Thyroid gland (tissue), 4 donors: ENCODE results near the gene LGALS8. TPM values are rescaled to one million over a fixed set of nuclear protein-coding genes. Genes with fewer than 3 reads are reported as not detected.

ENCODE experiments used
- DNase-seq, 2 donors: peaks; one replicate each; pipeline ENCODE4 v3.0.0-alpha.2; 2019
- H3K27ac ChIP-seq, 3 donors: fragments of 200-600 bp; sonication (generic); 1 replicate in 2 of 3; 2 replicates in 1 of 3; pipeline ENCODE4 v1.5.1; 2016 to 2019; ENCODE audit warnings: mild to moderate bottlenecking in 1 of 3, moderate library complexity in 1 of 3
- H3K27me3 ChIP-seq: fragments of 200-600 bp; sonication (generic); one replicate; pipeline ENCODE4 v1.5.1; 2019
- H3K36me3 ChIP-seq, 2 donors: fragments of 200-600 bp; sonication (generic); one replicate each; pipeline ENCODE4 v1.5.1; 2016 to 2019
- H3K4me1 ChIP-seq, 2 donors: fragments of 200-600 bp; sonication (generic); one replicate each; pipeline ENCODE4 v1.5.1; 2017 to 2019
- H3K4me3 ChIP-seq, 3 donors: fragments of 200-600 bp; sonication (generic); replicated peaks in 1 of 3; 1 replicate in 2 of 3; 2 replicates in 1 of 3; pipeline ENCODE4 v1.5.1; 2016; ENCODE audit warnings: mild to moderate bottlenecking in 1 of 3
- H3K9me3 ChIP-seq: fragments of 200-600 bp; sonication (generic); one replicate; pipeline ENCODE4 v1.5.1; 2017
- POLR2A ChIP-seq, 2 donors: fragments of 450-650 bp; IDR thresholded peaks; one replicate each; pipeline ENCODE4 v1.6.1; 2017; ENCODE audit warnings: antibody characterized with exemption in 2 of 2, mild to moderate bottlenecking in 2 of 2, moderate library complexity in 1 of 2
- WGBS, 2 donors: methylation state at CpG; one replicate each; pipeline ENCODE4 v1.1.5; 2017; 5-methylcytosine and 5-hydroxymethylcytosine counted together
- intact Hi-C: fragments of 100-400 bp; cut with DNase I; formaldehyde crosslinking; loops from one replicate; pipeline ENCODE4 v1.15.1; 2023
- total RNA-seq, 4 donors: library from RNA; depleted of rRNA; stranded (reverse); fragments of >200 nt; gene quantifications; one replicate each; pipeline ENCODE4 v1.2.3, GENCODE V29; 2016
- TF ChIP-seq, protein P1 (sequence below), 6 experiments: fragments of 200-600 bp in 3 of 6; fragments of 450-650 bp in 3 of 6; sonication (generic) in 3 of 6; IDR thresholded peaks; one replicate each; pipeline ENCODE4 v1.5.1; 2016 to 2019; ENCODE audit warnings: antibody characterized with exemption in 6 of 6, mild to moderate bottlenecking in 2 of 6, inconsistent platforms in 1 of 6, moderate library complexity in 1 of 6

LGALS8 gene
- total RNA-seq, 4 donors from 2014 or later = 61.8 to 94.2 (median 79.2) TPM

GRCh38 chr1:236543065-236543669 is 19.4 kb downstream of the LGALS8 start:
- H3K4me3 ChIP-seq = no peak overlapping the region
- no peaks in the 10 kb centered on the region for H3K27me3 ChIP-seq
- H3K27ac ChIP-seq = no peak overlapping the region
- H3K4me1 ChIP-seq = no peaks in the 10 kb centered on the region
- WGBS, 2 donors = 80 to 82% methylated on average over 13 to 16 of the region's 16 CpGs
- TF ChIP-seq, protein P1, sequence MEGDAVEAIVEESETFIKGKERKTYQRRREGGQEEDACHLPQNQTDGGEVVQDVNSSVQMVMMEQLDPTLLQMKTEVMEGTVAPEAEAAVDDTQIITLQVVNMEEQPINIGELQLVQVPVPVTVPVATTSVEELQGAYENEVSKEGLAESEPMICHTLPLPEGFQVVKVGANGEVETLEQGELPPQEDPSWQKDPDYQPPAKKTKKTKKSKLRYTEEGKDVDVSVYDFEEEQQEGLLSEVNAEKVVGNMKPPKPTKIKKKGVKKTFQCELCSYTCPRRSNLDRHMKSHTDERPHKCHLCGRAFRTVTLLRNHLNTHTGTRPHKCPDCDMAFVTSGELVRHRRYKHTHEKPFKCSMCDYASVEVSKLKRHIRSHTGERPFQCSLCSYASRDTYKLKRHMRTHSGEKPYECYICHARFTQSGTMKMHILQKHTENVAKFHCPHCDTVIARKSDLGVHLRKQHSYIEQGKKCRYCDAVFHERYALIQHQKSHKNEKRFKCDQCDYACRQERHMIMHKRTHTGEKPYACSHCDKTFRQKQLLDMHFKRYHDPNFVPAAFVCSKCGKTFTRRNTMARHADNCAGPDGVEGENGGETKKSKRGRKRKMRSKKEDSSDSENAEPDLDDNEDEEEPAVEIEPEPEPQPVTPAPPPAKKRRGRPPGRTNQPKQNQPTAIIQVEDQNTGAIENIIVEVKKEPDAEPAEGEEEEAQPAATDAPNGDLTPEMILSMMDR (IDR thresholded peaks at IDR 0.05) = no peak
- no peak for TF ChIP-seq POLR2A (IDR thresholded peaks at IDR 0.05)
- peaks cover 51 to 68% of the 10 kb centered on the region in 2 donors for H3K36me3 ChIP-seq
- intact Hi-C loops = loop anchor here (10.0 kb wide), 1 partner anchor 52 kb away; no protein-coding TSS in a partner anchor
- no peak for DNase-seq
- no peaks in the 10 kb centered on the region for H3K9me3 ChIP-seq

GRCh38 chr1:236545621-236546169 is 21.9 kb downstream of the LGALS8 start:
- TF ChIP-seq POLR2A (IDR thresholded peaks at IDR 0.05) = no peak
- 60 to 78% methylated on average over 3 of the region's 3 CpGs for WGBS, 2 donors
- intact Hi-C loops = loop anchor here (10.0 kb wide), 1 partner anchor 49 kb away; no protein-coding TSS in a partner anchor
- H3K9me3 ChIP-seq = no peaks in the 10 kb centered on the region
- DNase-seq = no peak
- H3K27ac ChIP-seq = no peak overlapping the region
- peaks cover 50 to 76% of the 10 kb centered on the region in 2 donors for H3K36me3 ChIP-seq
- no peak overlapping the region for H3K4me3 ChIP-seq
- no peaks in the 10 kb centered on the region for H3K27me3 ChIP-seq
- no peaks in the 10 kb centered on the region for H3K4me1 ChIP-seq

DNA sequence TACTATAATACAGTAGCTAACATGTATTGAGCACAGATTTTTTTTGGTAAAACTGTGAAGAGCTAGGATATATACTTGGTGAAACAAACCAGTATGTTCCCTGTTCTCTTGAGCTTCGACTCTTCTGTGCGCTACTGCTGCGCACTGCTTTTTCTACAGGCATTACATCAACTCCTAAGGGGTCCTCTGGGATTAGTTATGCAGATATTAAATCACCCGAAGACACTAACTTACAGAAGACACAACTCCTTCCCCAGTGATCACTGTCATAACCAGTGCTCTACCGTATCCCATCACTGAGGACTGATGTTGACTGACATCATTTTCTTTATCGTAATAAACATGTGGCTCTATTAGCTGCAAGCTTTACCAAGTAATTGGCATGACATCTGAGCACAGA is 24.7 kb downstream of the LGALS8 start:
- Histone ChIP-seq H3K9me3 (no peaks in the 10 kb centered on the region), H3K27ac (no peak overlapping the region), H3K27me3 (no peaks in the 10 kb centered on the region), H3K4me1 (no peaks in the 10 kb centered on the region), H3K36me3 (peaks cover 50 to 85% of the 10 kb centered on the region in 2 donors), H3K4me3 (no peak overlapping the region)
- no peak for DNase-seq
- intact Hi-C loops = loop anchor here (10.0 kb wide), 1 partner anchor 46 kb away; no protein-coding TSS in a partner anchor
- 94 to 95% methylated on average over 5 to 6 of the region's 6 CpGs for WGBS, 2 donors
- TF ChIP-seq, protein P1 (IDR thresholded peaks at IDR 0.05) = no peak
- no peak for TF ChIP-seq POLR2A (IDR thresholded peaks at IDR 0.05)

DNA sequence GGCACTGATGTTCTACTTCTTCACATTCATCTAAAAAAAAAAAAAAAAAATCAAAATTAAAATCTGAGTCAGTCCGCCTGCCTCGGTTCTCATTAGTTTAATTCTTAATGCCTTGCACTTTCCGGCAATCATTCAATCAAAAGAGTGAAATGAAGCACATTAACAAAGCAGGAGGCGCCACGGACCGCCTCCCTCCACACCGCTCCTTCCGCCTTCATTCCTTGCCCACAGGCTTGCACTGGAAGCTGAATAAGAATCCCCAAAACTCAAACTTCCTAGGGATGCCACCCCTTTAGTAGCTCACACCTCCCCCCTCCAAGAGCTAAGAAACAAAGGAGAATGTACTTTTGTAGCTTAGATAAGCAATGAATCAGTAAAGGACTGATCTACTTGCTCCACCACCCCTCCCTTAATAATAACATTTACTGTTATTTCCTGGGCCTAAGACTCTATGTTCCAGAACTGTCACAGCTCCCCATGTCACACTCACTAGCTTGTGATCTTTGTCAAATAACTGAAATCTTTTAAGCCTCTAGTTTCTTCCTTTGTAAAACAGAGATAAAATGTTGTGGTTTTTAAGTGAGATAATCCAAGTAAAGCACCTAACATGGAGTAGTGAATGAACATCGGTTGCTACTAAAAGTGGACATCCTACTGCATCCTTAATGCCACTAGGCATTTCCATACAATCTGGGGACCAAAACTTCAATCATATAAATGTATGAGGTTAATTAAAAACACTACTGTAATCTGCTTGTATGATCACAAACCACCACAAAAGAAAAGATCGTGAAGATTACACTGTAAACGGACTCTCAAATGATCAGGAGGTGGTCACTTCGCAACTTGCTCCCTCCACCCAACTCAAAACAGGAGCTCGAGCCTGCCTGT is 27.4 kb downstream of the LGALS8 start:
- TF ChIP-seq, protein P1 (IDR thresholded peaks at IDR 0.05) = no peak
- Histone ChIP-seq H3K27me3 (no peaks in the 10 kb centered on the region), H3K4me1 (no peaks in the 10 kb centered on the region), H3K9me3 (no peaks in the 10 kb centered on the region), H3K36me3 (peaks cover 75 to 94% of the 10 kb centered on the region in 2 donors), H3K27ac (no peak overlapping the region), H3K4me3 (no peak overlapping the region)
- DNase-seq = no peak
- 76 to 89% methylated on average over 13 of the region's 13 CpGs for WGBS, 2 donors
- intact Hi-C loops = no loop called here

DNA sequence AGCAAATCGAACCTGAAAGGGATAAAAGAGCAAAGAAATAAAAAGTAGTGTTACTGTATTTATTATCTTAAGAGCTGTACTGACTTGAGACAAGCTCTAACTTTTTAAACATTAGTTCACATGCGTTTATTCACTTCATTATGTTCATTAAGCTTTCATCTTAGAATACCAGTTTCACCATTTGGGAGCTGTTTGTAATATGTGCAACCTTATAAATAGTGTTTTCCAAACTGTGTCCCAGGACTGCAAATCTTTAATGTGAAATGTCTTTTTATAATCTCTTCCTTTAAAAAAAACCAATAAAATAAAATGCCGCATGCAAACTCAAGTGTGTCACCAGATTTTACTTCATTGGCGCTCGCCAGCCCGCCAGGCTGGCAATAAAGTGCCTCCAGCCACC is 28.3 kb downstream of the LGALS8 start:
- H3K4me3 ChIP-seq = no peak overlapping the region
- no peaks in the 10 kb centered on the region for H3K27me3 ChIP-seq
- H3K9me3 ChIP-seq = no peaks in the 10 kb centered on the region
- no peak for DNase-seq
- no peaks in the 10 kb centered on the region for H3K4me1 ChIP-seq
- peaks cover 77 to 98% of the 10 kb centered on the region in 2 donors for H3K36me3 ChIP-seq
- WGBS, 2 donors = 82 to 90% methylated on average over 6 of the region's 6 CpGs
- no peak overlapping the region for H3K27ac ChIP-seq
- intact Hi-C loops = no loop called here
- TF ChIP-seq POLR2A (IDR thresholded peaks at IDR 0.05) = no peak
- TF ChIP-seq, protein P1 (IDR thresholded peaks at IDR 0.05) = no peak
